ENCODE data around the gene SLC16A11. TPM values are rescaled to one million over a fixed set of nuclear protein-coding genes. Genes with fewer than 3 reads are reported as not detected.
"Not testable (repeated sequence)": the region's sequence is repeated elsewhere in the genome, so short reads cannot be mapped to it uniquely, and the experiment has no call there.

SLC16A11 gene
- total RNA-seq, 1 donor from 2014 or later, result 0.84 TPM

- no peak for DNase-seq (ENCODE audit: low spot score)
Measured at GRCh38 chr17:7060165-7060891, 16.4 kb upstream of the SLC16A11 start.

- no peak for DNase-seq (ENCODE audit: low spot score)
Measured at GRCh38 chr17:7058831-7059447, 15.0 kb upstream of the SLC16A11 start.

DNA sequence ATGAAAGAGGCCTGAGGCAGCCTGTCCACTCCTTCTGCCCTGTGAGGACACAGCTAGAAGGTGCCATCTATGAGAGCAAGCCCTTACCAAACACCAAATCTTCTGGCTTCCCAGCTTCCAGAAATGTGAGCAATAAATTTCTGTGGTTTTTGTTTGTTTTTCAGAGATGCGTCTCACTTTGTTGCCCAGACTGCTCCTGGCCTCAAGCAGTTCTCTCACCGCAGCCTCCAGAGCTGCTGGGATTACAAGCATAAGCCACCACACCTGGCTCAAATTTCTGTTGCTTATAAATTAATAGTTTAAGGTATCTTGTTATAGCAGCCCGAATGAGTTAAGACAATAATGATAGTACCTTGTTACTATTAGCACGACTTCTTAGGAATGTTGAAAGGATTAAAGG is 12.5 kb upstream of the SLC16A11 start:
- DNase-seq (ENCODE audit: low spot score), result no peak

DNA sequence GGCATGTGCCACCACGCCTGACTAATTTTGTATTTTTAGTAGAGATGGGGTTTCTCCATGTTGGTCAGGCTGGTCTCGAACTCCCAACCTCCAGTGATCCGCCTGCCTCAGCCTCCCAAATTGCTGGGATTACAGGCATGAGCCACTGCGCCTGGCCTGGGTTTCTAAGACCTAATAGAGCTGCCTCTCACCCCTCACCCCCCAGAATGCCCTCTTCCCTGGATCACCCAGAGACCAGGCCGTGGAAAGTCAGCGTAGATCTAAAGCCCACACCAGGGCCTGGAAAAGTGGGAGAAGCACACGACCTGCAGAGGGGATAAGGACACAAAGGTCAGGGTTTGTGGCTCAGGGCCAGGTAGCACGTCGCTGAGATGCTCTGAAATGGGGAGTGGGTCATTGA is 6.7 kb upstream of the SLC16A11 start:
- not testable (repeated sequence) for DNase-seq (ENCODE audit: low spot score)

- no peak for DNase-seq (ENCODE audit: low spot score)
Measured at GRCh38 chr17:7048968-7049367, 5.1 kb upstream of the SLC16A11 start.

DNA sequence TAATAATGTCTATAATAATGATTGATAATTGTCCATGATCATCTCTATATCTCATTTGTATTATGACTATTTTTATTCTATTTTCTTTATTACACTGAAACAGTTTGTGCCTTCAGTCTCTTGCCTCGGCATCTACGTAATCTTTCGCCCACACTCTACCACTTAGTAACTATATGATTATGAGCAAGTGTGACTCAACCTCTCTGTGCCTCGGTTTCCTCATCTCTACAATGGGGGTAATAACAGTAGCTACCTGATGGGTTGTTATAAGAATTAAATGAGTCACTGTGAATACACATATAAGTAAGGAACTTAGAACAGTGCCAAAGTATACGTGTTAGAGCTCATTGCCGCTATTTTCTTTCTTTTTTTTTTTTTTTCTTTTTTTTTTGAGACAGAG is 3.7 kb upstream of the SLC16A11 start:
- DNase-seq (ENCODE audit: low spot score), result no peak

DNA sequence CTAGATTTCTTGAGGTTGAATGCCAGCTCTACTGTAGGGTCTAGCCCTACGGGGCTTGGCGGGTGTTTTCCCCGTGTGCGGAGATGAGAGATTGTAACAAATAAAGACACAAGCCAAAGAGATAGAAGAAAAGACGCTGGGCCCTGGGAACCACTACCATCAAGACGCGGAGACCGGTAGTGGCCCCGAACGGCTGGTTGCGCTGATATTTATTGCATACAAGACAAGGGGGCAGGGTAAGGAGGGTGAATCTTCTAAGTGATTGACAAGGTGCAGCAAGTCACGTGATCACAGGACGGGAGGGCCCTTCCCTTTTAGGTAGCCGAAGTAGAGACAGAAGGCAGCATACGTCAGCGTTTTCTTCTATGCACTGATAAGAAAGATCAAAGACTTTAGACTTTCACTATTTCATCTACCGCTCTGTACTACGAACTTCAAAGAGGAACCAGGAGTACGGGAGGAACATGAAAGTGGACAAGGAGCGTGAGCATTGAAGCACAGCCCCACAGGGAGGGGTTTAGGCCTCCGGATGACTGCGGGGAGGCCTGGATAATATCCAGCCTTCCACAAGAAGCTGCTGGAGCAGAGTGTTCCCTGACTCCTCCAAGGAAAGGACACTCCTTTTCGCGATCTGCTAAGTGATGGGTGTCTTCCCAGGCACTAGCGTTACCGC is 3.0 kb upstream of the SLC16A11 start:
- DNase-seq (ENCODE audit: low spot score), result not testable (repeated sequence)

DNA sequence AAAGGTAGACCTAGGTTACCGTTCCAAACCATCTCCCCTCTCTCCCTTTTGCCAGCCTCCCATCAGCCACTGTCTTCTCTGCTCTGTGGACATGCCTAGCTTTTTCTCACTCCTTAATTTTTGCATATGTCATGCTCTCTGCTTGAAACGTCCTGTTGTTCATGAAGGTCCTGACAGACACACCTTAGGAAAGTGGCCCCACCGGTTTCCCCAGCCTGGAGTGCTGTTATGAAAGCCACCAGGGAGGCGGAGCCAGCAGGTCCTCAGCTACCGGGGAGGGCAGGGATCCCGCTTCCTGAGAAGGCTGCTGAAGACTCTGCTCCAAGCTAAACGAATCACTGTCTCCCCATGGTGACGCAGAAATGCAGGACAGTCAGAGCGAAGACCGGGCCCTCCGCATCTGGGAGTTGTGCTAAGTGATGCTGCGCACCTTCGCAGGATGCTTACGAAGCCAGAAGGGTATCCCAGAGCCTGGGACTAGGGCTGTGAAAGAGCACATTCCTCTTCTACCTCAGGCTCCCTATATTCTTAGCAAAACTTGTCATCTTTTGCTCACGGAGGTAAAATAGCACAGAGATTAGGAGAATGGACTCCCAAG is 2.3 kb upstream of the SLC16A11 start:
- DNase-seq (ENCODE audit: low spot score), result no peak

DNA sequence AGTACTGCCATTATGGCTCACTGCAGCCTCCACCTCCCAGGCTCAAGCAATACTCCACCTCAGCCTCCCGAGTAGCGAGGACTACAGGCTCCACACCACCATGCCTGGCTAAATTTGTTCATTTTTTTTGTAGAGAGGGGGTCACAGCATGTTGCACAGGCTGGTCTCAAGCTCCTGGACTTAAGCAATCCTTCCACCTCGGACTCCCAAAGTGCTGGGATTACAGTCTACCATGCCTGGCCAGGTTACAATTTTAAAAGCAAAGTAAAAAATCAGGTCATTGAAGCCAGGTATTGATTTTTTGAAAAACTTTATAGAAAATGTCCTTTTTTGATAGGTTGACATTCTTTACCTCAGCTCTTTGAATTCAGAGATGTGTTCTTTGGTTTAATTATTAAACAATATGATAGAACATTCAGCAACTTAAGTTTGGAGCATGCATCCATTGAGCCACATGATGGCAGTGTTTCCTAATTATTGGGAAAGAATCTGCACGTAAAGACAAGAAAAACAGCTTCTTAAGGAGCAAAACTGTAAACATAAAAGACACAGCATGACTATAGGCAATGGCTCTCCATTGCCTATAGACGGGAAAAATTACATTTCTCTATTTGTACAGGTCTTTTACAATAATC is 1.7 kb upstream of the SLC16A11 start:
- DNase-seq (ENCODE audit: low spot score), result no peak

DNA sequence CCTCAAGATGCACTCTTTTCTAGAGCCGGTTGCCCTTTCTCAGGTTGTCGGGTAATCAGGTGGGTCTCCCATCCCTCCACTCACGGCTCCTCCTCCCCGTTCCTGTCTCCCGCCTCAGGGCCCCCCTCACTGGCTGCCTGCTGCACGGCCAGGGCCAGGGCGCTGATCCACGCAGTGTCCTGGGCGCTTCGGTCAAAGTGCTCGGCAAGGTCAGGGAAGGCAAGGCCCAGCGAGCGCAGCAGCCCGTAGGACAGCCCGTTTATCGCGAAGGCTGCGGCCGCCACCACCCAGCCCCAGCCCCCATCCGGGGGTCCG is 753 bp downstream of the SLC16A11 start:
- no peak for DNase-seq (ENCODE audit: low spot score)

GRCh38 chr17:7042501-7043181 is 1.3 kb downstream of the SLC16A11 start:
- no peak for DNase-seq (ENCODE audit: low spot score)

DNA sequence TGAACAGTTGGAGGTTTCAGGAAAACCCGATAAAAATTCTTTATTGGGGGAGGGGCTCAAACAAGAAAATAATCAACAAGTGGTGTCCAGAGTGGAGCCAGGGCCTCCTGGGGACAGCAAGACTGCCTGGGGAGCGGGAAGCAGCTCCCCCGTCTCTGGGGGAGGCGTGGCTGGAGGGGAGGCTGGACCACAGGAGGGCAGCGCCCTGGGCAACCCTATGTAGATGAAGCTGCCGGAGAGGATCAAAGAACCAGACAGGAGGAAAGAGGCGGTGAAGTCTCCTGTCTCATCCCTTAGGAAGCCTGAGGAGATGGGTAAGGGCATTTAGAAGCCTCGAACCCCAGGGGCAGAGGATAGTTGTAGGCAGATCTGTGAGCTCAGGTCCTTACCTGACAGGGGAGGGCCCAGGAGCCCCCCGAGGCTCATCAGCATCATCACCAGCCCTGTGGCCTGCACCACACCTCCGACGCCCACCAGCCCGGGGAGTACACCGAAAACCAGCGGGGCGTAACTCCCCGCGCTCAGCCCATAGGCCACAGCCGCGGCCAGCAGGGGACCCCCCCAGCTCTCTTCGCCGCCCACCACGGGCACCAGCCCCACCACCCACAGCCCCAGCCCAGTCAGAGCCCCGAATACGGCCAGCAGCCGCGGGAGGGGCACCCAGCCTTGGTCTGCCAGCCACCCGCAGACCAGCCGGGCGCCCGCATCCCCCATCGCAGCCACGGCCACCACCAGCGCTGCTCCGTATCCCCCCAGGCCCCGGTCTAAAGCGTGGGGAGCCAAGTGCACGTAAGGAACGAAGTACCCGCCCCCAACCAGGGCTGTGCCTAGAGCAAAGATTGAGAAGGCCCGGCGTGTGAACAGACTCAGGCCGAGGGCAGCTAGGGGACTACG is 2.0 kb downstream of the SLC16A11 start:
- no peak for DNase-seq (ENCODE audit: low spot score)

GRCh38 chr17:7039832-7040231 is 4.1 kb downstream of the SLC16A11 start:
- no peak for DNase-seq (ENCODE audit: low spot score)

DNA sequence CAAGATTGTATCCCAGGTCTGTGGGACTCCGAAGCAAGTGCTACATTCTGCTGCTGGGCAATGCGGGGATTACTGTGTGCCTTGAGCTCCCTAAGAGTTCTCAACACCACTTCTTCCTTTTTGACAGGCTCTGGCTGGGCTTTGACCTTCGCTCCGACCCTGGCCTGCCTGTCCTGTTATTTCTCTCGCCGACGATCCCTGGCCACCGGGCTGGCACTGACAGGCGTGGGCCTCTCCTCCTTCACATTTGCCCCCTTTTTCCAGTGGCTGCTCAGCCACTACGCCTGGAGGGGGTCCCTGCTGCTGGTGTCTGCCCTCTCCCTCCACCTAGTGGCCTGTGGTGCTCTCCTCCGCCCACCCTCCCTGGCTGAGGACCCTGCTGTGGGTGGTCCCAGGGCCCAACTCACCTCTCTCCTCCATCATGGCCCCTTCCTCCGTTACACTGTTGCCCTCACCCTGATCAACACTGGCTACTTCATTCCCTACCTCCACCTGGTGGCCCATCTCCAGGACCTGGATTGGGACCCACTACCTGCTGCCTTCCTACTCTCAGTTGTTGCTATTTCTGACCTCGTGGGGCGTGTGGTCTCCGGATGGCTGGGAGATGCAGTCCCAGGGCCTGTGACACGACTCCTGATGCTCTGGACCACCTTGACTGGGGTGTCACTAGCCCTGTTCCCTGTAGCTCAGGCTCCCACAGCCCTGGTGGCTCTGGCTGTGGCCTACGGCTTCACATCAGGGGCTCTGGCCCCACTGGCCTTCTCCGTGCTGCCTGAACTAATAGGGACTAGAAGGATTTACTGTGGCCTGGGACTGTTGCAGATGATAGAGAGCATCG is 5.6 kb downstream of the SLC16A11 start:
- DNase-seq (ENCODE audit: low spot score), result no peak

- peak; percentile 98 for DNase-seq (ENCODE audit: low spot score)
Measured at GRCh38 chr17:7035591-7036368, 8.1 kb downstream of the SLC16A11 start, which contains the start of gene SLC16A13. Gene SLC16A13, plus strand, starts transcription at chr17:7036015. Its CDS starts 368 bp downstream, at chr17:7036383.

- DNase-seq (ENCODE audit: low spot score), result no peak
Measured at GRCh38 chr17:7034955-7035590, 8.8 kb downstream of the SLC16A11 start.

DNA sequence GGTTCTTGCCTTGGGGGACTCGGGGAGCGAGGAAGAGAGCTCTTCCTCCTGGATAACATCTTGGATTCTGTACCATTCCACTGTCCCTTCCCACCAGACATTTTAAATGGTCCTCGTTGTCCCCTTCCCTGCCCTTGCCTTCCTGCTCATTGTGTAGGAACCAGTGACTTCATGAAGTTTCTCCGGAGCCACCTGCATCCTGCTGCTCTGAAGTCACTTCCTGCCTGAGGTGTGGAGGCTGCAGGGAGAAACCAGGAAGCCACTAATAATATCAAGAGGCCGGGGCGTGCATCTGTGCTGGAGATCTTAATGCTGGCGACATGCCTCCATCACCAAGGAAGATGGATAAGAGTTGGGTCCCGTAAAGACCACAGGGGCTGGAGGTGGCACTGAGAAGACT is 14.2 kb downstream of the SLC16A11 start:
- DNase-seq (ENCODE audit: low spot score), result peak; percentile 84

- no peak for DNase-seq (ENCODE audit: low spot score)
Measured at GRCh38 chr17:7029096-7029495, 14.8 kb downstream of the SLC16A11 start.

Measured in mesenteric fat pad (tissue), 1 donor.